Stimulated activated CD4-positive, alpha-beta T cell treated with anti-CD3 and anti-CD28 coated beads, Interleukin-1b, Interleukin-23, amount 100 ng/mL, for 48 hours (primary cell): ENCODE measurements around the gene ATG101.
"Not testable (repeated sequence)": the region's sequence is repeated elsewhere in the genome, so short reads cannot be mapped to it uniquely, and the experiment has no call there.

Experiments
- DNase-seq: peaks from one replicate; pipeline ENCODE4 v3.0.0-alpha.2; 2020

ATG101 gene

GRCh38 chr12:52080403-52081251 is 10.8 kb downstream of the ATG101 start:
- no peak for DNase-seq

- no peak for DNase-seq
Observed at GRCh38 chr12:52081263-52081733, 11.5 kb downstream of the ATG101 start.

GRCh38 chr12:52082026-52082668 is 12.4 kb downstream of the ATG101 start:
- DNase-seq = no peak

- no peak for DNase-seq
Observed at GRCh38 chr12:52082669-52082987, 12.8 kb downstream of the ATG101 start.

- DNase-seq = peak; percentile 62
Observed at GRCh38 chr12:52082988-52083637, 13.3 kb downstream of the ATG101 start.

GRCh38 chr12:52083638-52083996 is 13.8 kb downstream of the ATG101 start:
- DNase-seq = no peak

GRCh38 chr12:52084491-52085231 is 14.9 kb downstream of the ATG101 start:
- DNase-seq = no peak

- DNase-seq = no peak
Observed at GRCh38 chr12:52085682-52086180, 16.0 kb downstream of the ATG101 start.

- DNase-seq = no peak
Observed at GRCh38 chr12:52086366-52086765, 16.6 kb downstream of the ATG101 start.

- DNase-seq = no peak
Observed at GRCh38 chr12:52086944-52087835, 17.4 kb downstream of the ATG101 start.

- no peak for DNase-seq
Observed at GRCh38 chr12:52087961-52088820, 18.4 kb downstream of the ATG101 start.

GRCh38 chr12:52089491-52089890 is 19.7 kb downstream of the ATG101 start:
- no peak for DNase-seq

- no peak for DNase-seq
Observed at GRCh38 chr12:52090291-52090690, 20.5 kb downstream of the ATG101 start.

GRCh38 chr12:52091061-52091460 is 21.3 kb downstream of the ATG101 start:
- no peak for DNase-seq

- no peak for DNase-seq
Observed at GRCh38 chr12:52091869-52092268, 22.1 kb downstream of the ATG101 start.

- no peak for DNase-seq
Observed at GRCh38 chr12:52093346-52093745, 23.6 kb downstream of the ATG101 start.

GRCh38 chr12:52096332-52097044 is 26.7 kb downstream of the ATG101 start:
- DNase-seq = no peak

- DNase-seq = no peak
Observed at GRCh38 chr12:52097045-52097666, 27.4 kb downstream of the ATG101 start.

- not testable (repeated sequence) for DNase-seq
Observed at GRCh38 chr12:52104431-52105089, 34.8 kb downstream of the ATG101 start.
